HFFc6 (cell line): Measurements from ENCODE around the gene EXD1. TPM values are rescaled to one million over a fixed set of nuclear protein-coding genes. Genes with fewer than 3 reads are reported as not detected.

Experiments
- DNase-seq: peaks from one replicate; pipeline ENCODE4 v3.0.0-alpha.2; 2018
- H3K27ac Mint-ChIP-seq: 2 replicates; pipeline ENCODE4 v1.8.0; 2020; ENCODE audit warnings: mild to moderate bottlenecking, mixed read lengths
- H3K27me3 Mint-ChIP-seq: 2 replicates; pipeline ENCODE4 v1.8.0; 2021; ENCODE audit warnings: mild to moderate bottlenecking, moderate library complexity, mixed read lengths; ENCODE audit not compliant: insufficient read depth
- H3K36me3 Mint-ChIP-seq: 2 replicates; pipeline ENCODE4 v1.8.0; 2021; ENCODE audit warnings: low read depth, mixed read lengths
- H3K4me1 Mint-ChIP-seq: 2 replicates; pipeline ENCODE4 v1.8.0; 2020; ENCODE audit warnings: low read depth, mixed read lengths
- H3K4me3 Mint-ChIP-seq: 2 replicates; pipeline ENCODE4 v1.8.0; 2020; ENCODE audit warnings: mild to moderate bottlenecking, moderate library complexity, mixed read lengths
- H3K9me3 Mint-ChIP-seq: 2 replicates; pipeline ENCODE4 v1.8.0; 2020; ENCODE audit warnings: mild to moderate bottlenecking, mixed read lengths
- CTCF ChIP-seq: fragments of 200-600 bp; sonication (generic); IDR thresholded peaks from 2 replicates; pipeline ENCODE4 v1.5.0; 2021; ENCODE audit warnings: antibody characterized with exemption, mild to moderate bottlenecking
- total RNA-seq, 6 experiments: library from RNA; stranded (reverse); fragmentation: NEBNext Ultra II Directional; extraction: Animal tissue kit (Norgen Biotek cat#: 25700); gene quantifications; 2 replicates in 1 of 6; 3 replicates in 5 of 6; pipeline ENCODE4 v1.2.3, GENCODE V29; 2021

The EXD1 gene
- total RNA-seq, 6 experiments from 2014 or later = not detected

DNA sequence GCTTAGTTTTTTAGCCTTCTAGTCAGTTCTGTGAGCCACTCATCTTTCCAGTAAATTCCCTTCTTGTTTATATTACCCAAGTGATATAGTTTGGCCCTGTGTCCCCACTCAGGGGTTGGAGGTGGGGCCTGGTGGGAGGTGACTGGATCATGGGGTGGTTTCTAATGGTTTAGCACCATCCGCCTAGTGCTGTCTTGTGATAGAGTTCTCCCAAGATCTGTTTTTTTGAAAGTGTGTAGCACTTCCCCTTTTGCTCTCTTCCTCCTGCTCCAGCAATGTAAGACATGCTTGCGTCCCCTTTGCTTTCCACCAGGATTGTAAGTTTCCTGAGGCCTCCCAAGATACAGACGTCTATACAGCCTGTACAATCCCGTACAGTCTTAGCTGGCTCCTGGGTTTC lies 60.8 kb downstream of the EXD1 start:
- Mint-ChIP-seq H3K36me3 (no peaks in the 10 kb centered on the region), H3K9me3 (no peaks in the 10 kb centered on the region), H3K4me1 (no peaks in the 10 kb centered on the region), H3K27ac (no peak overlapping the region), H3K4me3 (no peak overlapping the region), H3K27me3 (peaks cover 3% of the 10 kb centered on the region)
- TF ChIP-seq CTCF = no peak
- no peak for DNase-seq

DNA sequence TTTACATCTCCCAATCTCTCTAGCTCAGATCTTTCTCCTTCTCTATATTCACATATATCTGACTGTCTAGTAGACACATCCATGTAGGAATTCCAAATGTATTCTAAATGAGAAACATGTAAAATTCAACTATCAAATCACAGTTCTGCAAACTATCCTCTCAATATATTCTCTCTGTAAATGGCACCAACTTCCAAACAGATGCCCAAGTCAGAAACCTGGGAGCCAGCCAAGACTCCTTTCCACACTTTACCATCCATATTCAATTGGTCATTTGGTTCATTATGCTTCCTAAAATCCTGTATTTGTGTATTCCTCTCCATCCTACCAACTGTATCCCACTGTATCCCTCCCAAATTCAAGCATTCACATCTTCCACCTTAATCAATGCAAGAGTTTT lies 61.5 kb downstream of the EXD1 start:
- no peak overlapping the region for H3K27ac Mint-ChIP-seq
- H3K4me3 Mint-ChIP-seq = no peak overlapping the region
- DNase-seq = no peak
- H3K36me3 Mint-ChIP-seq = no peaks in the 10 kb centered on the region
- H3K27me3 Mint-ChIP-seq = peaks cover 3% of the 10 kb centered on the region
- no peaks in the 10 kb centered on the region for H3K4me1 Mint-ChIP-seq
- TF ChIP-seq CTCF = no peak
- no peaks in the 10 kb centered on the region for H3K9me3 Mint-ChIP-seq

- DNase-seq = no peak
- peak overlapping the region; percentile 52 for H3K27ac Mint-ChIP-seq
Observed at GRCh38 chr15:41161736-41162135, 68.8 kb downstream of the EXD1 start.

DNA sequence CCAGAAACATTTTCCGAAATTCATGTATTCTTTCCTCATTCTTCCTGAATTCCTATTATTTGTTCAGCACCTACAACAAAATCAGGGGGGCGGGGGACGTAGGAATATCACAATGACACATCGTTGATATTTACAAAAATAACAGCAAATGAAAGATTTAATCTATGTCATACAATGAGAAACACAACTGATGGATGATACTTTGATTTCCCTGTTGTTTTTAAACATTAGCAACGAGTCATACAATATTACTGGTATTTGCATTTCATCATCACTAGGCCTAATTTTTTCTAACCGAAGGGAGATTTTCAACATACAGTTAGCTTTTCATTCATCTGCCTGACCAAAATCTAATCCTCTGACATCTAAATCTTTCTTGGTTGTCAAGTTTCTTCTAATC lies 69.2 kb downstream of the EXD1 start:
- Mint-ChIP-seq H3K4me1 (peaks cover 17% of the 10 kb centered on the region), H3K4me3 (no peak overlapping the region; the same call in 1 of the 2 replicates), H3K27ac (peak overlapping the region; percentile 52), H3K27me3 (peaks cover 3% of the 10 kb centered on the region), H3K36me3 (no peaks in the 10 kb centered on the region), H3K9me3 (no peaks in the 10 kb centered on the region)
- no peak for DNase-seq
- TF ChIP-seq CTCF = no peak

More at GRCh38 chr15:41161736-41162135, 68.8 kb downstream of the EXD1 start:
- no peak overlapping the region; the same call in 1 of the 2 replicates for H3K4me3 Mint-ChIP-seq
- TF ChIP-seq CTCF = no peak
- no peaks in the 10 kb centered on the region for H3K9me3 Mint-ChIP-seq
- H3K4me1 Mint-ChIP-seq = peaks cover 17% of the 10 kb centered on the region
- H3K27me3 Mint-ChIP-seq = peaks cover 3% of the 10 kb centered on the region
- no peaks in the 10 kb centered on the region for H3K36me3 Mint-ChIP-seq

DNA sequence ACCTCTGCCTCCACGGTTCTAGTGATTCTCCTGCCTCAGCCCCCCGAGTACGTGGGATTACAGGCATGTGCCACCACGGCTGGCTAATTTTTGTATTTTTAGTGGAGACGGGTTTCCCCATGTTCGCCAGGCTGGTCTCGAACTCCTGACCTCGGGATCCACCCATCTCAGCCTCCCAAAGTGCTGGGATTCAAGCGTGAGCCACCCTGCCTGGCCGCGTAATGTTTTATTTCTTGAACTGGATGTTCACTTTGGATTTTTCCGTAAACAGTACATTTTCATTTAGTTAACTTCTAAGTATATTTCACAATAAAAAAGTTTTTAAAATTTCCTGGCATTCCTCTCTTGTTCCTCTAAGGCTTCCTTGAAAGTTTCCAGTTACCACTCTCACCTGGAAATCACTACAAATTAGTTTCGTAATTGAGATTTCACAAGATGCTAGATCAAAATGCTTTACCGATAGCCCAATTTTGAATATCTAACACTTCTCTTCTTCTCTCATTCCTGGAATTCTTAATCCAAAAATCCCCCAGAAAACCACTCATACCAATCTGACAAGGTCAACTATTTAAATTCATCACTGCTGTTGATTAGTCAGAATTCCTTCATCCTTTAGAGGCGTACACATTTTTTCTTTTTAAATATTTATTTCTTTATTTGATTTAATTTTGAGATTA lies 69.8 kb downstream of the EXD1 start:
- Mint-ChIP-seq H3K27ac (no peak overlapping the region), H3K27me3 (no peaks in the 10 kb centered on the region; the same call in 1 of the 2 replicates), H3K9me3 (no peaks in the 10 kb centered on the region), H3K36me3 (no peaks in the 10 kb centered on the region), H3K4me1 (peaks cover 17% of the 10 kb centered on the region), H3K4me3 (peak overlapping the region; percentile 1; the same call in 1 of the 2 replicates)
- no peak for DNase-seq
- no peak for TF ChIP-seq CTCF
